HG03135 (cell line): ENCODE data around the gene TAF11L14.

ENCODE experiments used
- ATAC-seq: cut with Tn5 transposase; IDR thresholded peaks from one replicate; pipeline ENCODE4 v1.9.1; 2021; ENCODE audit warnings: mild to moderate bottlenecking, moderate library complexity; ENCODE audit not compliant: unreplicated experiment

The TAF11L14 gene

GRCh38 chr5:17678751-17679324 lies 44.6 kb downstream of the TAF11L14 start:
- no peak for ATAC-seq

- no peak for ATAC-seq
Observed at GRCh38 chr5:17679597-17680203, 45.4 kb downstream of the TAF11L14 start.

GRCh38 chr5:17680737-17681136 lies 46.5 kb downstream of the TAF11L14 start:
- no peak for ATAC-seq
